HCT116 (cell line): ENCODE results near the gene KRTAP19-5. TPM values are rescaled to one million over a fixed set of nuclear protein-coding genes. Genes with fewer than 3 reads are reported as not detected.

Experiments used
- ATAC-seq: fragments of 200-7000 bp; cut with Tn5 transposase; 2 replicates; pipeline ENCODE4 v1.9.1; 2020; ENCODE audit warnings: mild to moderate bottlenecking, moderate library complexity
- BruUV-seq: library from RNA; stranded (reverse); fragments of 400-500 nt; replicated peaks from 2 replicates; lab custom pipeline; 2021; lab: Mats Ljungman, UMichigan
- CTCF ChIA-PET: fragments of 300-600 bp; sonication (Branson Sonifier 250); formaldehyde crosslinking; loops from one replicate; lab custom pipeline; 2021; ENCODE audit warnings: antibody characterized with exemption; lab: Charles Lee
- POLR2A ChIA-PET: fragments of 300-600, 350-600 bp; sonication (Branson Sonifier 250); formaldehyde crosslinking; loops from one replicate; lab custom pipeline; 2021; ENCODE audit warnings: antibody characterized with exemption; lab: Charles Lee
- RAD21 ChIA-PET, 2 experiments: fragments of 300-600 bp; sonication (Branson Sonifier 250); formaldehyde crosslinking; loops; one replicate each; lab custom pipeline; 2023; ENCODE audit warnings: low total read pairs in 2 of 2; ENCODE audit not compliant: uncharacterized antibody in 2 of 2, unreplicated experiment in 2 of 2, low non-redundant PET in 1 of 2; lab: Charles Lee
- DNase-seq: peaks from one replicate; pipeline ENCODE4 v3.0.0-alpha.2; 2010; ENCODE audit warnings: low read depth, low spot score
- H2AFZ ChIP-seq: fragments of 200-600 bp; shearing (Covaris generic), sonication (generic); 2 replicates; pipeline ENCODE4 v1.6.1; 2017; ENCODE audit warnings: low read depth, mixed run types, mixed read lengths, antibody characterized with exemption, low read length; ENCODE audit not compliant: poor library complexity, severe bottlenecking
- H3K27ac ChIP-seq: 2 replicates; pipeline ENCODE4 v1.5.1; 2012; ENCODE audit warnings: low read depth, low read length
- H3K27me3 ChIP-seq: fragments of 200-600 bp; sonication (generic); 2 replicates; pipeline ENCODE4 v1.6.1; 2016; ENCODE audit warnings: mixed run types, low read length, mixed read lengths; ENCODE audit not compliant: insufficient read depth
- H3K36me3 ChIP-seq, 2 experiments: fragments of 200-500 bp in 1 of 2; fragments of 200-600 bp in 1 of 2; sonication (Bioruptor generic) in 1 of 2; sonication (generic) in 1 of 2; 2 replicates each; pipeline versions ENCODE4 v1.5.1 to v1.6.1; 2014 to 2016; ENCODE audit warnings: low read length in 2 of 2, inconsistent platforms in 1 of 2, mixed read lengths in 1 of 2, mixed run types in 1 of 2; ENCODE audit not compliant: insufficient read depth in 2 of 2, control insufficient read depth in 1 of 2
- H3K4me1 ChIP-seq, 2 experiments: fragments of 200-600 bp in 1 of 2; sonication (generic) in 1 of 2; 2 replicates each; pipeline versions ENCODE4 v1.5.1 to v1.6.1; 2012 to 2017; ENCODE audit warnings: low read length in 2 of 2, inconsistent platforms in 1 of 2, mild to moderate bottlenecking in 1 of 2, mixed read lengths in 1 of 2, mixed run types in 1 of 2, moderate library complexity in 1 of 2; ENCODE audit not compliant: insufficient read depth in 2 of 2, control insufficient read depth in 1 of 2
- H3K4me2 ChIP-seq: fragments of 200-600 bp; sonication (generic); 2 replicates; pipeline ENCODE4 v1.6.1; 2017; ENCODE audit warnings: mixed run types, low read length, mixed read lengths
- H3K4me3 ChIP-seq, 2 experiments: fragments of 200-600 bp in 1 of 2; sonication (generic) in 1 of 2; replicated peaks in 1 of 2; 2 replicates each; pipeline ENCODE4 v1.5.1; 2011 to 2016; ENCODE audit warnings: low read length in 2 of 2, control low read depth in 1 of 2, low read depth in 1 of 2, mild to moderate bottlenecking in 1 of 2, mixed read lengths in 1 of 2, mixed run types in 1 of 2
- H3K79me2 ChIP-seq: fragments of 200-600 bp; sonication (generic); 2 replicates; pipeline ENCODE4 v1.6.1; 2017; ENCODE audit warnings: mild to moderate bottlenecking, mixed run types, low read length, moderate library complexity, mixed read lengths; ENCODE audit not compliant: insufficient read depth
- H3K9ac ChIP-seq: fragments of 200-600 bp; sonication (generic); 2 replicates; pipeline ENCODE4 v1.6.1; 2016; ENCODE audit warnings: low read length, mixed read lengths
- H3K9me2 ChIP-seq: fragments of 200-600 bp; sonication (generic), shearing (Covaris generic); 2 replicates; pipeline ENCODE4 v1.6.1; 2017; ENCODE audit warnings: mixed run types, mild to moderate bottlenecking, moderate library complexity; ENCODE audit not compliant: insufficient read depth
- H3K9me3 ChIP-seq, 2 experiments: fragments of 200-500 bp in 1 of 2; fragments of 200-600 bp in 1 of 2; sonication (Bioruptor generic) in 1 of 2; sonication (generic) in 1 of 2; 2 replicates each; pipeline ENCODE4 v1.6.1; 2014 to 2017; ENCODE audit warnings: low read length in 2 of 2, mixed read lengths in 2 of 2, inconsistent platforms in 1 of 2, low read depth in 1 of 2, mild to moderate bottlenecking in 1 of 2, mixed run types in 1 of 2, moderate library complexity in 1 of 2; ENCODE audit not compliant: control insufficient read depth in 1 of 2, insufficient read depth in 1 of 2
- H4K20me1 ChIP-seq: fragments of 200-600 bp; sonication (generic), shearing (Covaris generic); 2 replicates; pipeline ENCODE4 v1.6.1; 2017; ENCODE audit warnings: mixed run types, mild to moderate bottlenecking, moderate library complexity; ENCODE audit not compliant: insufficient read depth
- CBX3 ChIP-seq: IDR thresholded peaks from 2 replicates; pipeline ENCODE4 v1.6.1; 2012; ENCODE audit warnings: low read depth
- CEBPB ChIP-seq: IDR thresholded peaks from 2 replicates; pipeline ENCODE4 v1.6.1; 2012; ENCODE audit warnings: low read depth
- ELF1 ChIP-seq: IDR thresholded peaks from 2 replicates; pipeline ENCODE4 v1.6.1; 2012; ENCODE audit warnings: low read depth, borderline replicate concordance
- JUND ChIP-seq: IDR thresholded peaks from 2 replicates; pipeline ENCODE4 v1.6.1; 2012
- MAX ChIP-seq: IDR thresholded peaks from 2 replicates; pipeline ENCODE4 v1.6.1; 2012
- POLR2A ChIP-seq: IDR thresholded peaks from 2 replicates; pipeline ENCODE4 v1.7.0; 2011; ENCODE audit warnings: borderline replicate concordance; ENCODE audit not compliant: insufficient read depth, insufficient read length; ENCODE audit errors: extremely low read depth
- POLR2AphosphoS5 ChIP-seq: IDR thresholded peaks from 2 replicates; pipeline ENCODE4 v1.6.1; 2011; ENCODE audit warnings: mild to moderate bottlenecking, low read depth, low read length, moderate library complexity
- RAD21 ChIP-seq: IDR thresholded peaks from 2 replicates; pipeline ENCODE4 v1.6.1; 2012; ENCODE audit warnings: low read depth, mild to moderate bottlenecking
- SIN3A ChIP-seq: IDR thresholded peaks from 2 replicates; pipeline ENCODE4 v1.6.1; 2012; ENCODE audit warnings: low read depth
- TCF7L2 ChIP-seq: IDR thresholded peaks from 2 replicates; pipeline ENCODE4 v1.7.0; 2011; ENCODE audit warnings: borderline replicate concordance, inconsistent platforms; ENCODE audit not compliant: insufficient read depth, insufficient read length; ENCODE audit errors: extremely low read depth
- ZNF274 ChIP-seq: fragments of 200-500 bp; sonication (Bioruptor generic); IDR thresholded peaks from 2 replicates; pipeline ENCODE4 v1.6.1; 2014; ENCODE audit warnings: mild to moderate bottlenecking, low read depth, low read length, inconsistent platforms
- intact Hi-C: fragments of 100-400 bp; cut with micrococcal nuclease; formaldehyde crosslinking; loops from 2 replicates; pipeline ENCODE4 v1.10.0; 2022
- total RNA-seq: library from RNA; stranded (reverse); gene quantifications from one replicate; pipeline ENCODE4 v1.2.1, GENCODE V29; 2021; ENCODE audit not compliant: unreplicated experiment
- TF ChIP-seq, protein P1 (sequence below): IDR thresholded peaks from 2 replicates; pipeline ENCODE4 v1.6.1; 2011; ENCODE audit warnings: mild to moderate bottlenecking, low read length, moderate library complexity; ENCODE audit not compliant: insufficient replicate concordance; ENCODE audit errors: extremely low read depth

Gene KRTAP19-5
- total RNA-seq, 1 experiment from 2014 or later: not detected

- H3K36me3 ChIP-seq: no peaks in the 10 kb centered on the region
- BruUV-seq: no TSS peak
- TF ChIP-seq POLR2AphosphoS5 (no peak), TCF7L2 (no peak), JUND (no peak), SIN3A (no peak), CEBPB (no peak), ELF1 (no peak), CBX3 (no peak), POLR2A (no peak)
Observed at GRCh38 chr21:30487336-30487735, 14.6 kb downstream of the KRTAP19-5 start, which contains the start of gene KRTAP19-2. TSS of gene KRTAP19-2 (minus strand) at chr21:30487436. CDS start at chr21:30487348, 88 bp downstream.

GRCh38 chr21:30486180-30486579 lies 15.8 kb downstream of the KRTAP19-5 start:
- no peaks in the 10 kb centered on the region for H3K79me2 ChIP-seq
- H3K27ac ChIP-seq: no peak overlapping the region
- H3K9me2 ChIP-seq: no peaks in the 10 kb centered on the region
- TF ChIP-seq, protein P1, sequence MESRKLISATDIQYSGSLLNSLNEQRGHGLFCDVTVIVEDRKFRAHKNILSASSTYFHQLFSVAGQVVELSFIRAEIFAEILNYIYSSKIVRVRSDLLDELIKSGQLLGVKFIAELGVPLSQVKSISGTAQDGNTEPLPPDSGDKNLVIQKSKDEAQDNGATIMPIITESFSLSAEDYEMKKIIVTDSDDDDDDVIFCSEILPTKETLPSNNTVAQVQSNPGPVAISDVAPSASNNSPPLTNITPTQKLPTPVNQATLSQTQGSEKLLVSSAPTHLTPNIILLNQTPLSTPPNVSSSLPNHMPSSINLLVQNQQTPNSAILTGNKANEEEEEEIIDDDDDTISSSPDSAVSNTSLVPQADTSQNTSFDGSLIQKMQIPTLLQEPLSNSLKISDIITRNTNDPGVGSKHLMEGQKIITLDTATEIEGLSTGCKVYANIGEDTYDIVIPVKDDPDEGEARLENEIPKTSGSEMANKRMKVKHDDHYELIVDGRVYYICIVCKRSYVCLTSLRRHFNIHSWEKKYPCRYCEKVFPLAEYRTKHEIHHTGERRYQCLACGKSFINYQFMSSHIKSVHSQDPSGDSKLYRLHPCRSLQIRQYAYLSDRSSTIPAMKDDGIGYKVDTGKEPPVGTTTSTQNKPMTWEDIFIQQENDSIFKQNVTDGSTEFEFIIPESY: no peak
- TF ChIP-seq CEBPB (no peak), MAX (no peak), RAD21 (no peak), ZNF274 (no peak)
- no peak overlapping the region for H3K4me2 ChIP-seq
- POLR2A ChIA-PET: no interaction called here
- DNase-seq (no peak), ATAC-seq (no peak)
- no peaks in the 10 kb centered on the region for H3K36me3 ChIP-seq
- H3K9me3 ChIP-seq: peaks cover 0 to 28% of the 10 kb centered on the region in 2 experiments; a peak in 2 of 4 replicates
- intact Hi-C loops: no loop called here
- no peak overlapping the region for H3K9ac ChIP-seq
- H4K20me1 ChIP-seq: no peaks in the 10 kb centered on the region
- no peak overlapping the region for H3K4me3 ChIP-seq
- no peaks in the 10 kb centered on the region for H3K4me1 ChIP-seq
- no TSS peak for BruUV-seq
- RAD21 ChIA-PET: no interaction called here
- no peak overlapping the region for H2AFZ ChIP-seq
- H3K27me3 ChIP-seq: no peaks in the 10 kb centered on the region
- CTCF ChIA-PET: no interaction called here

More at GRCh38 chr21:30487336-30487735, 14.6 kb downstream of the KRTAP19-5 start, which contains the start of gene KRTAP19-2:
- DNase-seq (no peak), ATAC-seq (no peak)
- Histone ChIP-seq H3K9me2 (no peaks in the 10 kb centered on the region), H4K20me1 (no peaks in the 10 kb centered on the region), H3K4me2 (no peak within 1 kb of the TSS), H3K4me1 (no peaks in the 10 kb centered on the region), H3K9ac (no peak within 1 kb of the TSS), H3K27ac (no peak within 1 kb of the TSS), H2AFZ (no peak within 1 kb of the TSS), H3K27me3 (no peaks in the 10 kb centered on the region), H3K4me3 (no peak within 1 kb of the TSS), H3K79me2 (no peaks in the 10 kb centered on the region), H3K9me3 (peaks cover 0 to 24% of the 10 kb centered on the region in 2 experiments; a peak in 2 of 4 replicates)
- ChIA-PET RAD21 (no interaction called here), CTCF (no interaction called here), POLR2A (no interaction called here)
- intact Hi-C loops: no loop called here
